CD4-positive, alpha-beta T cell treated with Interleukin-17A for 4 hours (primary cell): ENCODE results near the gene SPNS2.
A peak's percentile ranks its signal among the peaks of the same experiment; 100 is the strongest.

Experiments
- DNase-seq: peaks from one replicate; pipeline ENCODE4 v3.0.0-alpha.2; 2020; ENCODE audit warnings: mixed read lengths

The SPNS2 gene

GRCh38 chr17:4498461-4499397, at the start of gene SPNS2:
SPNS2 (plus strand) TSS chr17:4498881; CDS start chr17:4499048, 167 bp downstream.
- peak; percentile 75 for DNase-seq

- no peak for DNase-seq
Observed at GRCh38 chr17:4449736-4450135, 48.9 kb upstream of the SPNS2 start.

- DNase-seq, result no peak
Observed at GRCh38 chr17:4450710-4451316, 47.9 kb upstream of the SPNS2 start.

GRCh38 chr17:4453812-4454591, 44.7 kb upstream of the SPNS2 start:
- DNase-seq, result no peak

GRCh38 chr17:4460661-4461060, 38.0 kb upstream of the SPNS2 start:
- DNase-seq, result no peak

- DNase-seq, result no peak
Observed at GRCh38 chr17:4463818-4464476, 34.7 kb upstream of the SPNS2 start.

- DNase-seq, result no peak
Observed at GRCh38 chr17:4465786-4466185, 32.9 kb upstream of the SPNS2 start.

GRCh38 chr17:4467287-4467686, 31.4 kb upstream of the SPNS2 start:
- no peak for DNase-seq

- DNase-seq, result no peak
Observed at GRCh38 chr17:4469552-4469951, 29.1 kb upstream of the SPNS2 start.

GRCh38 chr17:4472286-4472685, 26.4 kb upstream of the SPNS2 start:
- DNase-seq, result no peak

- DNase-seq, result no peak
Observed at GRCh38 chr17:4474093-4474492, 24.6 kb upstream of the SPNS2 start.

- DNase-seq, result no peak
Observed at GRCh38 chr17:4475001-4475400, 23.7 kb upstream of the SPNS2 start.

- DNase-seq, result no peak
Observed at GRCh38 chr17:4475463-4475862, 23.2 kb upstream of the SPNS2 start.

- DNase-seq, result no peak
Observed at GRCh38 chr17:4476017-4476416, 22.7 kb upstream of the SPNS2 start.

GRCh38 chr17:4476511-4477070, 22.1 kb upstream of the SPNS2 start:
- no peak for DNase-seq

- DNase-seq, result no peak
Observed at GRCh38 chr17:4477255-4477791, 21.4 kb upstream of the SPNS2 start.

- no peak for DNase-seq
Observed at GRCh38 chr17:4478318-4478830, 20.3 kb upstream of the SPNS2 start.

- DNase-seq, result no peak
Observed at GRCh38 chr17:4479340-4479981, 19.2 kb upstream of the SPNS2 start.

- DNase-seq, result no peak
Observed at GRCh38 chr17:4479982-4480751, 18.5 kb upstream of the SPNS2 start.
